ENCODE data around the gene LRRC4C. TPM values are rescaled to one million over a fixed set of nuclear protein-coding genes. Genes with fewer than 3 reads are reported as not detected.

LRRC4C gene
- total RNA-seq, 4 donors from 2014 or later = 0.40 to 1.7 TPM; not detected in 2

- no peak for TF ChIP-seq POLR2A (IDR thresholded peaks at IDR 0.05)
- no peak for TF ChIP-seq CTCF (IDR thresholded peaks at IDR 0.05)
- no peaks in the 10 kb centered on the region for H3K27me3 ChIP-seq
- no peaks in the 10 kb centered on the region for H3K9me3 ChIP-seq
- H3K4me1 ChIP-seq = no peaks in the 10 kb centered on the region
- H3K36me3 ChIP-seq = no peaks in the 10 kb centered on the region
- no peak for DNase-seq
- H3K27ac ChIP-seq = no peak overlapping the region
- no peak overlapping the region for H3K4me3 ChIP-seq
Observed at GRCh38 chr11:40183073-40184064, 1276.1 kb downstream of the LRRC4C start.

- H3K27ac ChIP-seq = no peak overlapping the region
- TF ChIP-seq POLR2A (IDR thresholded peaks at IDR 0.05) (no peak), CTCF (IDR thresholded peaks at IDR 0.05) (no peak)
- no peaks in the 10 kb centered on the region for H3K36me3 ChIP-seq
- H3K27me3 ChIP-seq = no peaks in the 10 kb centered on the region
- DNase-seq = no peak
- no peak overlapping the region for H3K4me3 ChIP-seq
- H3K9me3 ChIP-seq = no peaks in the 10 kb centered on the region
- no peaks in the 10 kb centered on the region for H3K4me1 ChIP-seq
Observed at GRCh38 chr11:40179541-40179940, 1279.9 kb downstream of the LRRC4C start.

GRCh38 chr11:40178470-40178869 is 1281.0 kb downstream of the LRRC4C start:
- no peaks in the 10 kb centered on the region for H3K9me3 ChIP-seq
- H3K27ac ChIP-seq = no peak overlapping the region
- H3K27me3 ChIP-seq = no peaks in the 10 kb centered on the region
- H3K4me1 ChIP-seq = no peaks in the 10 kb centered on the region
- no peaks in the 10 kb centered on the region for H3K36me3 ChIP-seq
- H3K4me3 ChIP-seq = no peak overlapping the region
- no peak for DNase-seq
- no peak for TF ChIP-seq CTCF (IDR thresholded peaks at IDR 0.05)
- TF ChIP-seq POLR2A (IDR thresholded peaks at IDR 0.05) = no peak

GRCh38 chr11:40175980-40176379 is 1283.5 kb downstream of the LRRC4C start:
- TF ChIP-seq CTCF (IDR thresholded peaks at IDR 0.05) (no peak), POLR2A (IDR thresholded peaks at IDR 0.05) (no peak)
- Histone ChIP-seq H3K9me3 (no peaks in the 10 kb centered on the region), H3K4me1 (no peaks in the 10 kb centered on the region), H3K36me3 (no peaks in the 10 kb centered on the region), H3K27me3 (no peaks in the 10 kb centered on the region), H3K27ac (no peak overlapping the region), H3K4me3 (no peak overlapping the region)
- no peak for DNase-seq

- Histone ChIP-seq H3K27ac (no peak overlapping the region), H3K36me3 (no peaks in the 10 kb centered on the region), H3K27me3 (no peaks in the 10 kb centered on the region), H3K4me1 (no peaks in the 10 kb centered on the region), H3K9me3 (no peaks in the 10 kb centered on the region), H3K4me3 (no peak overlapping the region)
- TF ChIP-seq POLR2A (IDR thresholded peaks at IDR 0.05) = no peak
- TF ChIP-seq CTCF (IDR thresholded peaks at IDR 0.05) = no peak
- DNase-seq = no peak
Observed at GRCh38 chr11:40170078-40170477, 1289.4 kb downstream of the LRRC4C start.

Measured in Peyer's patch (tissue), 4 donors.